OCI-LY7 (cell line): ENCODE data around the gene TBL1XR1. TPM values are rescaled to one million over a fixed set of nuclear protein-coding genes. Genes with fewer than 3 reads are reported as not detected.
"Not testable (repeated sequence)": the region's sequence is repeated elsewhere in the genome, so short reads cannot be mapped to it uniquely, and the experiment has no call there.

ENCODE experiments used
- BruUV-seq: library from RNA; stranded (reverse); fragments of 400-500 nt; replicated peaks from 2 replicates; lab custom pipeline; 2021; lab: Mats Ljungman, UMichigan
- CTCF ChIA-PET: fragments of 300-600 bp; sonication (Branson Sonifier 250); formaldehyde crosslinking; loops from one replicate; lab custom pipeline; 2022; ENCODE audit warnings: antibody characterized with exemption; ENCODE audit not compliant: unreplicated experiment; lab: Charles Lee
- POLR2A ChIA-PET: fragments of 300-600 bp; sonication (Branson Sonifier 250); formaldehyde crosslinking; loops from one replicate; lab custom pipeline; 2022; ENCODE audit warnings: antibody characterized with exemption; lab: Charles Lee
- DNase-seq: peaks from one replicate; pipeline ENCODE4 v3.0.0-alpha.2; 2015; ENCODE audit warnings: low spot score
- H2AFZ ChIP-seq: fragments of 200-600 bp; sonication (generic), shearing (Covaris generic); 2 replicates; pipeline ENCODE4 v1.6.1; 2014; ENCODE audit warnings: mild to moderate bottlenecking, antibody characterized with exemption, low read length, moderate library complexity
- H3K27ac ChIP-seq: fragments of 200-600 bp; sonication (generic); 2 replicates; pipeline ENCODE4 v1.5.1; 2014; ENCODE audit warnings: mixed run types, low read depth, mild to moderate bottlenecking, moderate library complexity, low read length, inconsistent platforms; ENCODE audit not compliant: poor library complexity, severe bottlenecking
- H3K36me3 ChIP-seq: fragments of 200-600 bp; sonication (generic); 2 replicates; pipeline ENCODE4 v1.6.1; 2014; ENCODE audit warnings: mild to moderate bottlenecking, antibody characterized with exemption, low read length, moderate library complexity, mixed read lengths; ENCODE audit not compliant: insufficient read depth
- H3K4me1 ChIP-seq: fragments of 200-600 bp; sonication (generic); 2 replicates; pipeline ENCODE4 v1.5.1; 2014; ENCODE audit warnings: mild to moderate bottlenecking, low read length; ENCODE audit not compliant: insufficient read depth, poor library complexity, severe bottlenecking
- H3K4me2 ChIP-seq: fragments of 200-600 bp; sonication (generic); 2 replicates; pipeline ENCODE4 v1.6.1; 2014; ENCODE audit warnings: mild to moderate bottlenecking, low read length
- H3K4me3 ChIP-seq: fragments of 200-600 bp; sonication (generic); 2 replicates; pipeline ENCODE4 v1.5.1; 2014; ENCODE audit warnings: mild to moderate bottlenecking, low read depth, low read length; ENCODE audit not compliant: poor library complexity, severe bottlenecking
- H3K79me2 ChIP-seq: fragments of 200-600 bp; sonication (generic); 2 replicates; pipeline ENCODE4 v1.6.1; 2016; ENCODE audit warnings: low read depth, mild to moderate bottlenecking, low read length, moderate library complexity, mixed read lengths; ENCODE audit not compliant: insufficient read depth
- H3K9me2 ChIP-seq: fragments of 200-600 bp; sonication (generic); 2 replicates; pipeline ENCODE4 v1.6.1; 2016; ENCODE audit warnings: mild to moderate bottlenecking, low read length, mixed read lengths; ENCODE audit not compliant: insufficient read depth
- H3K9me3 ChIP-seq: fragments of 200-600 bp; sonication (generic); 2 replicates; pipeline ENCODE4 v1.6.1; 2014; ENCODE audit warnings: mild to moderate bottlenecking, mixed run types, low read length, mixed read lengths
- H4K20me1 ChIP-seq: fragments of 200-600 bp; sonication (generic); 2 replicates; pipeline ENCODE4 v1.6.1; 2014; ENCODE audit warnings: mild to moderate bottlenecking, antibody characterized with exemption, low read length, moderate library complexity, mixed read lengths; ENCODE audit not compliant: insufficient read depth
- EZH2phosphoT487 ChIP-seq: fragments of 200-600 bp; sonication (generic); IDR thresholded peaks from 2 replicates; pipeline ENCODE4 v1.6.1; 2018; ENCODE audit warnings: low read depth, borderline replicate concordance, mild to moderate bottlenecking, mixed run types, antibody characterized with exemption, low read length, moderate library complexity, mixed read lengths
- intact Hi-C: fragments of 100-400 bp; cut with micrococcal nuclease; formaldehyde crosslinking; loops from one replicate; pipeline ENCODE4 v1.10.0; 2022; ENCODE audit not compliant: unreplicated experiment
- total RNA-seq, 2 experiments: library from RNA; depleted of rRNA in 1 of 2; stranded (reverse); fragments of >200 nt in 1 of 2; shearing (Covaris generic) in 1 of 2; gene quantifications; 2 replicates each; pipeline ENCODE4 v1.2.3, GENCODE V29; 2014 to 2022
- TF ChIP-seq, protein P1 (sequence below): fragments of 200-600 bp; sonication (generic); conservative IDR thresholded peaks from 2 replicates; pipeline ENCODE4 v1.5.1; 2014; ENCODE audit warnings: mild to moderate bottlenecking, antibody characterized with exemption, low read length, moderate library complexity, mixed read lengths

Gene TBL1XR1
- total RNA-seq, 2 experiments from 2014 or later: 103 to 158 TPM

DNA sequence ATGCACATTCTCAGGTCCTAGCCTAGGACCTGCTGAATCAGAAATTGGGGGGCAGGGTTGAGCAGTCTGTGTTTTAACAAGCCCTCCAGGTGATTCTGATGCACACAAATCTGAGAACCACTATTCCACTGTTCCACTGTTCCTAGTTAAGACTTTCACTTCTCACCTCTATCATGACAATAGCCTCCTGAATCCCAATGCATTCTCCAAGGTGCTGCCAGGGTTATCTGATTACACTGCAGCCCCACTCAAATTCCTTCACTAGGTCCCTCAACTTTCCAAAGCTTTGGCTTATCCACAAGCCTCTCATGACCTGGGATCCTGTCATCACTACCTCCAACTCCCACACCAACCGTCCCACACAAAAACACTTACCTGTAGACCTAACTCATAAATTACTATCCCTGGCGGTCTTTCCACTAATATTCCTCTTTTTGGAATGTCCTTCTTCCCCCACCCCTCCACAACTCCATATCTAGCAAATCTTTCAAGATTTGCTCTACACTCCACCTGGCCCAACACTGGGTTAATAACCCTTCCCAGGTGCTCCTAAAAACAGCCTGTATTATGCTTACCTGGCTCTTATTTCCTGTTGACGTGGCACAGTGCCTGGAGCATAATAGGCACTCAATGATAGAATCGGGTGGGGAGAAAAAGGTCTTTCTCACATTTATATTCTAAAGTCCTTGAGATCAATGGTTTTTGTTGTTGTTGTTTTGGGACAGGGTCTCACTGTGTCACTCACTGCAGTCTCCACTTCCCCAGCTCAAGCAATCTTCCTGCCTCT is 27.2 kb downstream of the TBL1XR1 start:
- no peak for DNase-seq
- peaks cover 34% of the 10 kb centered on the region for H4K20me1 ChIP-seq
- peaks cover 20% of the 10 kb centered on the region for H3K4me1 ChIP-seq
- H3K79me2 ChIP-seq: peaks cover 99% of the 10 kb centered on the region
- H3K27ac ChIP-seq: no peak overlapping the region
- H3K4me2 ChIP-seq: no peak overlapping the region
- BruUV-seq: no TSS peak
- H3K4me3 ChIP-seq: no peak overlapping the region
- H3K9me2 ChIP-seq: no peaks in the 10 kb centered on the region
- peaks cover 66% of the 10 kb centered on the region for H3K36me3 ChIP-seq
- CTCF ChIA-PET: no interaction called here
- no peak overlapping the region for H2AFZ ChIP-seq
- H3K9me3 ChIP-seq: peaks cover 12% of the 10 kb centered on the region; the same call in 1 of the 2 replicates
- intact Hi-C loops: no loop called here
- POLR2A ChIA-PET: interaction anchor here (1.0 kb wide), 1 partner anchor 10 kb away, joined by 3 read pairs; no protein-coding TSS in a partner anchor
- TF ChIP-seq EZH2phosphoT487: no peak
- TF ChIP-seq, protein P1, sequence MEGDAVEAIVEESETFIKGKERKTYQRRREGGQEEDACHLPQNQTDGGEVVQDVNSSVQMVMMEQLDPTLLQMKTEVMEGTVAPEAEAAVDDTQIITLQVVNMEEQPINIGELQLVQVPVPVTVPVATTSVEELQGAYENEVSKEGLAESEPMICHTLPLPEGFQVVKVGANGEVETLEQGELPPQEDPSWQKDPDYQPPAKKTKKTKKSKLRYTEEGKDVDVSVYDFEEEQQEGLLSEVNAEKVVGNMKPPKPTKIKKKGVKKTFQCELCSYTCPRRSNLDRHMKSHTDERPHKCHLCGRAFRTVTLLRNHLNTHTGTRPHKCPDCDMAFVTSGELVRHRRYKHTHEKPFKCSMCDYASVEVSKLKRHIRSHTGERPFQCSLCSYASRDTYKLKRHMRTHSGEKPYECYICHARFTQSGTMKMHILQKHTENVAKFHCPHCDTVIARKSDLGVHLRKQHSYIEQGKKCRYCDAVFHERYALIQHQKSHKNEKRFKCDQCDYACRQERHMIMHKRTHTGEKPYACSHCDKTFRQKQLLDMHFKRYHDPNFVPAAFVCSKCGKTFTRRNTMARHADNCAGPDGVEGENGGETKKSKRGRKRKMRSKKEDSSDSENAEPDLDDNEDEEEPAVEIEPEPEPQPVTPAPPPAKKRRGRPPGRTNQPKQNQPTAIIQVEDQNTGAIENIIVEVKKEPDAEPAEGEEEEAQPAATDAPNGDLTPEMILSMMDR: no peak

DNA sequence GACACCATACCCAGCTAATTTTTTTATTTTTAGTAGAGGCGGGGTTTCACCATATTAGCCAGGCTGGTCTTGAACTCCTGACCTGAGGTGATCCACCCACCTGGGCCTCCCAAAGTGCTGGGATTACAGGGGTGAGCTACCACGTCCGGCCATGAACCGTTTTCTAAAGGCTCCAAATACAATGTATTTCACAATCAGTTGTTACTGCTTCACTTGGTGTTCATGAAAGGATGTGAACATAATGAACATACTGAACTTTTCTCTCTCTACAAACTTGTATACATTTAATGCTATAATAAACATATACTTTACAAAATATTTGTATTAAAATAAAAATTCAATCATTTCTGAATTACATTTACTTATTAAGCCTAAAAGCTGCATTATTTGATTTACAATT is 28.9 kb downstream of the TBL1XR1 start:
- CTCF ChIA-PET: no interaction called here
- Histone ChIP-seq H3K9me2 (no peaks in the 10 kb centered on the region), H3K36me3 (peaks cover 77% of the 10 kb centered on the region), H3K27ac (no peak overlapping the region), H3K9me3 (peaks cover 12% of the 10 kb centered on the region; the same call in 1 of the 2 replicates), H3K4me3 (no peak overlapping the region), H3K79me2 (peaks cover 99% of the 10 kb centered on the region), H4K20me1 (peaks cover 30% of the 10 kb centered on the region), H3K4me2 (no peak overlapping the region), H3K4me1 (peaks cover 14% of the 10 kb centered on the region), H2AFZ (no peak overlapping the region)
- BruUV-seq: no TSS peak
- no peak for DNase-seq
- intact Hi-C loops: no loop called here
- POLR2A ChIA-PET: interaction anchor here (0.5 to 1.8 kb wide), 6 partner anchors 11 to 497 kb away, joined by 3 to 6 read pairs (median 3); no protein-coding TSS in a partner anchor
- TF ChIP-seq, protein P1: no peak
- no peak for TF ChIP-seq EZH2phosphoT487

- Histone ChIP-seq H3K36me3 (peaks cover 80% of the 10 kb centered on the region), H3K4me2 (no peak overlapping the region), H3K4me1 (no peaks in the 10 kb centered on the region), H3K79me2 (peaks cover 100% of the 10 kb centered on the region), H2AFZ (no peak overlapping the region), H3K9me3 (peaks cover 23% of the 10 kb centered on the region; the same call in 1 of the 2 replicates), H4K20me1 (peaks cover 23% of the 10 kb centered on the region), H3K4me3 (no peak overlapping the region), H3K27ac (no peak overlapping the region), H3K9me2 (no peaks in the 10 kb centered on the region)
- TF ChIP-seq, protein P1: no peak
- no peak for TF ChIP-seq EZH2phosphoT487
- POLR2A ChIA-PET: interaction anchor here (1.7 kb wide), 1 partner anchor 12 kb away, joined by 6 read pairs; no protein-coding TSS in a partner anchor
- DNase-seq: no peak
- CTCF ChIA-PET: no interaction called here
- BruUV-seq: no TSS peak
- intact Hi-C loops: no loop called here
These were observed 34.5 kb downstream of the TBL1XR1 start for GRCh38 chr3:177162742-177163141.

GRCh38 chr3:177161603-177162002 is 35.7 kb downstream of the TBL1XR1 start:
- H3K79me2 ChIP-seq: peaks cover 100% of the 10 kb centered on the region
- H3K9me2 ChIP-seq, H3K4me1 ChIP-seq, BruUV-seq, intact Hi-C loops, CTCF ChIA-PET, H3K27ac ChIP-seq, H2AFZ ChIP-seq, DNase-seq, H3K4me2 ChIP-seq, H3K4me3 ChIP-seq: not testable (repeated sequence)
- peaks cover 12% of the 10 kb centered on the region; the same call in 1 of the 2 replicates for H3K9me3 ChIP-seq
- H4K20me1 ChIP-seq: peaks cover 23% of the 10 kb centered on the region
- peaks cover 78% of the 10 kb centered on the region for H3K36me3 ChIP-seq
- POLR2A ChIA-PET: interaction anchor here (0.6 to 0.9 kb wide), 3 partner anchors 12 to 26 kb away, joined by 3 to 5 read pairs (median 4); no protein-coding TSS in a partner anchor
